ENCODE measurements around the gene DVL3. TPM values are rescaled to one million over a fixed set of nuclear protein-coding genes. Genes with fewer than 3 reads are reported as not detected.

DVL3 gene
- total RNA-seq, 4 donors from 2014 or later, result 45.2 to 86.5 (median 66.1) TPM

GRCh38 chr3:184193991-184194539, 38.9 kb downstream of the DVL3 start:
- Histone ChIP-seq H3K4me3 (no peak overlapping the region), H3K9me3 (no peaks in the 10 kb centered on the region), H3K4me1 (peaks cover 0 to 2% (median 0%) of the 10 kb centered on the region in 4 donors), H3K27me3 (no peaks in the 10 kb centered on the region), H3K27ac (no peak overlapping the region), H3K36me3 (peaks cover 4 to 83% (median 39%) of the 10 kb centered on the region in 3 donors)
- 85 to 86% methylated on average over 9 of the region's 9 CpGs for WGBS, 2 donors
- no peak for DNase-seq (ENCODE audit: low spot score in 2 of 2)
- TF ChIP-seq CTCF (IDR thresholded peaks at IDR 0.05), result no peak
- no peak for TF ChIP-seq POLR2A (IDR thresholded peaks at IDR 0.05)
- TF ChIP-seq EP300 (IDR thresholded peaks at IDR 0.05), result no peak

GRCh38 chr3:184196536-184196935, 41.4 kb downstream of the DVL3 start:
- Histone ChIP-seq H3K9me3 (no peaks in the 10 kb centered on the region), H3K36me3 (peaks cover 2 to 58% (median 27%) of the 10 kb centered on the region in 3 donors), H3K4me3 (no peak overlapping the region), H3K27ac (no peak overlapping the region), H3K27me3 (no peaks in the 10 kb centered on the region), H3K4me1 (no peaks in the 10 kb centered on the region)
- DNase-seq (ENCODE audit: low spot score in 2 of 2), result no peak
- WGBS, 2 donors, result 86 to 90% methylated on average over 6 of the region's 6 CpGs
- TF ChIP-seq CTCF (IDR thresholded peaks at IDR 0.05) (no peak), EP300 (IDR thresholded peaks at IDR 0.05) (no peak), POLR2A (IDR thresholded peaks at IDR 0.05) (no peak)

GRCh38 chr3:184198509-184198908, 43.3 kb downstream of the DVL3 start:
- no peak overlapping the region for H3K27ac ChIP-seq
- no peak overlapping the region for H3K4me3 ChIP-seq
- WGBS, 2 donors, result 79 to 85% methylated on average over 9 of the region's 9 CpGs
- peaks cover under 1 to 38% (median 8%) of the 10 kb centered on the region in 3 donors for H3K36me3 ChIP-seq
- TF ChIP-seq POLR2A (IDR thresholded peaks at IDR 0.05), result no peak
- TF ChIP-seq CTCF (IDR thresholded peaks at IDR 0.05), result no peak
- TF ChIP-seq EP300 (IDR thresholded peaks at IDR 0.05), result no peak
- DNase-seq (ENCODE audit: low spot score in 2 of 2), result no peak
- no peaks in the 10 kb centered on the region for H3K4me1 ChIP-seq
- no peaks in the 10 kb centered on the region for H3K27me3 ChIP-seq
- H3K9me3 ChIP-seq, result no peaks in the 10 kb centered on the region

- no peak overlapping the region for H3K27ac ChIP-seq
- TF ChIP-seq POLR2A (IDR thresholded peaks at IDR 0.05), result no peak
- TF ChIP-seq EP300 (IDR thresholded peaks at IDR 0.05), result no peak
- no peak for TF ChIP-seq CTCF (IDR thresholded peaks at IDR 0.05)
- no peak for DNase-seq (ENCODE audit: low spot score in 2 of 2)
- peaks cover 0 to 15% (median 0%) of the 10 kb centered on the region in 3 donors for H3K36me3 ChIP-seq
- peaks cover 0 to 2% of the 10 kb centered on the region in 2 donors for H3K27me3 ChIP-seq
- no peaks in the 10 kb centered on the region for H3K4me1 ChIP-seq
- no peaks in the 10 kb centered on the region for H3K9me3 ChIP-seq
- no peak overlapping the region for H3K4me3 ChIP-seq
Measured at GRCh38 chr3:184200825-184201224, 45.6 kb downstream of the DVL3 start.

GRCh38 chr3:184203526-184203925, 48.3 kb downstream of the DVL3 start:
- no peak for DNase-seq (ENCODE audit: low spot score in 2 of 2)
- Histone ChIP-seq H3K9me3 (no peaks in the 10 kb centered on the region), H3K27me3 (peaks cover 0 to 15% of the 10 kb centered on the region in 2 donors), H3K4me3 (no peak overlapping the region), H3K4me1 (no peaks in the 10 kb centered on the region), H3K36me3 (no peaks in the 10 kb centered on the region), H3K27ac (no peak overlapping the region)
- WGBS, 2 donors, result 80 to 82% methylated on average over 8 of the region's 8 CpGs
- TF ChIP-seq CTCF (IDR thresholded peaks at IDR 0.05) (no peak), POLR2A (IDR thresholded peaks at IDR 0.05) (no peak), EP300 (IDR thresholded peaks at IDR 0.05) (no peak)
